Measurements from ENCODE around the gene FAM171A1.

GRCh38 chr10:15399060-15399661 is 28.1 kb upstream of the FAM171A1 start:
- TF ChIP-seq EZH2 (IDR thresholded peaks at IDR 0.05; ENCODE audit: borderline replicate concordance, insufficient read depth, low read depth, low read length, poor library complexity, severe bottlenecking) (no peak), CTCF (IDR thresholded peaks at IDR 0.05) (no peak)
